Measurements from ENCODE around the gene CD80.

Gene CD80

DNA sequence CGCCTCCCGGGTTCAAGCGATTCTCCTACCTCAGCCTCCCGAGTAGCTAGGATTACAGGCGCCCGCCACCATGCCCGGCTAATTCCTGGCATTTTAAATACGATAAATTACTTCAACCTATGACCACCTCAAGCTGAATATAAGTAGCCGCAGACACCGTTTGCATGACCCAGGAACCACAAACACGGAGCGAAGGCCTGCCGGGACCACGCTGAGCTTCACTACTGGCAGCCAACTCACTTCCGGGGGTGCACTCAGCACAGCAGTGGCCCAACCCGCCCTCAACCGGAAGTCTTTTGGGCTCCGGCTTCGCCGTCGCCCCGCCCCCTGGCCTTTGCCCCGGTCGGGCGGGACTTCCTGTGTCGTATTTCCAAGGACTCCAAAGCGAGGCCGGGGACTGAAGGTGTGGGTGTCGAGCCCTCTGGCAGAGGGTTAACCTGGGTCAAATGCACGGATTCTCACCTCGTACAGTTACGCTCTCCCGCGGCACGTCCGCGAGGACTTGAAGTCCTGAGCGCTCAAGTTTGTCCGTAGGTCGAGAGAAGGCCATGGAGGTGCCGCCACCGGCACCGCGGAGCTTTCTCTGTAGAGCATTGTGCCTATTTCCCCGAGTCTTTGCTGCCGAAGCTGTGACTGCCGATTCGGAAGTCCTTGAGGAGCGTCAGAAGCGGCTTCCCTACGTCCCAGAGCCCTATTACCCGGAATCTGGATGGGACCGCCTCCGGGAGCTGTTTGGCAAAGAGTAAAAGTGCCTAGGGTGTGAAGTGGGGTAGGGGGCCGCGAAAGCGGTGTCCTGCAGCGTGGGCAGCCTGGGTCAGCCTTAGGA, 61.0 kb downstream of the CD80 start, which contains the start of gene TIMMDC1:
TSS of gene TIMMDC1 (plus strand) at position 362 of the 826 bp plus-strand sequence. CDS start at position 549, 187 bp downstream.
- Histone ChIP-seq H3K36me3 (ENCODE audit: control insufficient read depth, insufficient read depth, low read length) (peaks cover 15% of the 10 kb centered on the region), H3K4me1 (ENCODE audit: control insufficient read depth, insufficient read depth, low read length, poor library complexity, severe bottlenecking) (peaks cover 8% of the 10 kb centered on the region), H3K27ac (ENCODE audit: low read depth, low read length, severe bottlenecking) (peak within 1 kb of the TSS; percentile 94), H3K9me3 (ENCODE audit: control insufficient read depth, low read length) (no peaks in the 10 kb centered on the region), H3K4me3 (ENCODE audit: extremely low read depth, insufficient read depth, low read length, poor library complexity, severe bottlenecking) (peak within 1 kb of the TSS; percentile 72)
- WGBS, 2 experiments (ENCODE audit: insufficient coverage in 2 of 2), result 1 to 2% methylated on average over 47 to 56 of the region's 58 CpGs

DNA sequence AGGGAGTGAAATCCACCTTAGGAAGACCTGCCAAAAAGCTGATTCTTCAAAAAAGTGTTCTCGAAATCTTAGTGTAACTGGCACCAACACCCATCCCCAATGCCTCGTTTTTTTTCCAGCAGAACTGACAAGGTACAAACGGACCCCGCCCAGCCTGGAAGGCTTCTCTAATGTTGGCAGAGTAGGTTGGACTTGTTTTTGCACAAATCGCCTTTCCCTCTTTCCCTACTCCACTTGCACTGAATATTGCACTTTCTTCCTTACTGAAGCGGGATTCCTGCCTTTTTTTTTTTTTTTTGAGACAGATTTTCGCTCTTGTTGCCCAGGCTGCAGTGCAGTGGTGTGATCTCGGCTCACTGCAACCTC, 61.6 kb downstream of the CD80 start:
- peaks cover 8% of the 10 kb centered on the region for H3K4me1 ChIP-seq (ENCODE audit: control insufficient read depth, insufficient read depth, low read length, poor library complexity, severe bottlenecking)
- peak overlapping the region; percentile 72 for H3K4me3 ChIP-seq (ENCODE audit: extremely low read depth, insufficient read depth, low read length, poor library complexity, severe bottlenecking)
- peaks cover 9% of the 10 kb centered on the region for H3K36me3 ChIP-seq (ENCODE audit: control insufficient read depth, insufficient read depth, low read length)
- peak overlapping the region; percentile 94 for H3K27ac ChIP-seq (ENCODE audit: low read depth, low read length, severe bottlenecking)
- 20 to 26% methylated on average over 4 of the region's 8 CpGs for WGBS, 2 experiments (ENCODE audit: insufficient coverage in 2 of 2)
- no peaks in the 10 kb centered on the region for H3K9me3 ChIP-seq (ENCODE audit: control insufficient read depth, low read length)

DNA sequence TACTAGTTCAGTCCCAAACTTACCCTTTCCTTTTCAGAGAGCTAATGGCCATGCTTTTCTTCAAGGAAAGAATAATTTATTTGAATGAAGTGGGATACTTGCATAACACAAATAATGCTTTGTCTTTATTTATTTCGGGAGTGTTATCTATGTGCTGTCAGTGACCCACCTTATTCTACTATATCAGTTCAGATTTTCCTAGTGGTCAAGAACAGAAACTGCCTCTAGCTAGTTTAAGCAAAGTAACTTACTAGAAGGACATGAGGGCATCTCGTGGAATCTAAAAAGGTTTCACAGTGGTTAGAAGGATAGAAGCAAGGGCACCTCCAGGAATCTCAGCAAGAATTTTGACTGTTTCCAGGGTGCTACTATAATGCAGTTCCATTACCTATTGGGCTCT, 64.8 kb downstream of the CD80 start:
- Histone ChIP-seq H3K9me3 (ENCODE audit: control insufficient read depth, low read length) (no peaks in the 10 kb centered on the region), H3K4me1 (ENCODE audit: control insufficient read depth, insufficient read depth, low read length, poor library complexity, severe bottlenecking) (no peaks in the 10 kb centered on the region), H3K27ac (ENCODE audit: low read depth, low read length, severe bottlenecking) (no peak overlapping the region), H3K36me3 (ENCODE audit: control insufficient read depth, insufficient read depth, low read length) (peaks cover 7% of the 10 kb centered on the region), H3K4me3 (ENCODE audit: extremely low read depth, insufficient read depth, low read length, poor library complexity, severe bottlenecking) (no peak overlapping the region)
- 67% methylated on average over 1 of the region's 2 CpGs; no CpG with 5 or more reads in 1 of the 2 experiments for WGBS, 2 experiments (ENCODE audit: insufficient coverage in 2 of 2)

- Histone ChIP-seq H3K4me3 (ENCODE audit: extremely low read depth, insufficient read depth, low read length, poor library complexity, severe bottlenecking) (no peak overlapping the region), H3K9me3 (ENCODE audit: control insufficient read depth, low read length) (no peaks in the 10 kb centered on the region), H3K4me1 (ENCODE audit: control insufficient read depth, insufficient read depth, low read length, poor library complexity, severe bottlenecking) (no peaks in the 10 kb centered on the region), H3K36me3 (ENCODE audit: control insufficient read depth, insufficient read depth, low read length) (peaks cover 22% of the 10 kb centered on the region), H3K27ac (ENCODE audit: low read depth, low read length, severe bottlenecking) (no peak overlapping the region)
- 81 to 86% methylated on average over 3 of the region's 3 CpGs for WGBS, 2 experiments (ENCODE audit: insufficient coverage in 2 of 2)
Observed at GRCh38 chr3:119492810-119493209, 66.6 kb downstream of the CD80 start.

- WGBS, 2 experiments (ENCODE audit: insufficient coverage in 2 of 2), result 100% methylated on average over 1 of the region's 2 CpGs; no CpG with 5 or more reads in 1 of the 2 experiments
- no peak overlapping the region for H3K4me3 ChIP-seq (ENCODE audit: extremely low read depth, insufficient read depth, low read length, poor library complexity, severe bottlenecking)
- no peaks in the 10 kb centered on the region for H3K4me1 ChIP-seq (ENCODE audit: control insufficient read depth, insufficient read depth, low read length, poor library complexity, severe bottlenecking)
- no peak overlapping the region for H3K27ac ChIP-seq (ENCODE audit: low read depth, low read length, severe bottlenecking)
- peaks cover 22% of the 10 kb centered on the region for H3K36me3 ChIP-seq (ENCODE audit: control insufficient read depth, insufficient read depth, low read length)
- H3K9me3 ChIP-seq (ENCODE audit: control insufficient read depth, low read length), result no peaks in the 10 kb centered on the region
Observed at GRCh38 chr3:119492128-119492527, 67.3 kb downstream of the CD80 start.

GRCh38 chr3:119490153-119490552, 69.3 kb downstream of the CD80 start:
- H3K36me3 ChIP-seq (ENCODE audit: control insufficient read depth, insufficient read depth, low read length), result peaks cover 42% of the 10 kb centered on the region
- no peaks in the 10 kb centered on the region for H3K9me3 ChIP-seq (ENCODE audit: control insufficient read depth, low read length)
- no peak overlapping the region for H3K4me3 ChIP-seq (ENCODE audit: extremely low read depth, insufficient read depth, low read length, poor library complexity, severe bottlenecking)
- no peak overlapping the region for H3K27ac ChIP-seq (ENCODE audit: low read depth, low read length, severe bottlenecking)
- no peaks in the 10 kb centered on the region for H3K4me1 ChIP-seq (ENCODE audit: control insufficient read depth, insufficient read depth, low read length, poor library complexity, severe bottlenecking)
- WGBS, 2 experiments (ENCODE audit: insufficient coverage in 2 of 2), result 83% methylated on average over 1 of the region's 2 CpGs; no CpG with 5 or more reads in 1 of the 2 experiments

GRCh38 chr3:119485563-119485962, 73.9 kb downstream of the CD80 start:
- H3K36me3 ChIP-seq (ENCODE audit: control insufficient read depth, insufficient read depth, low read length), result peaks cover 50% of the 10 kb centered on the region
- H3K27ac ChIP-seq (ENCODE audit: low read depth, low read length, severe bottlenecking), result no peak overlapping the region
- H3K4me3 ChIP-seq (ENCODE audit: extremely low read depth, insufficient read depth, low read length, poor library complexity, severe bottlenecking), result no peak overlapping the region
- WGBS, 2 experiments (ENCODE audit: insufficient coverage in 2 of 2), result 100% methylated on average over 1 to 2 of the region's 2 CpGs
- peaks cover 3% of the 10 kb centered on the region for H3K4me1 ChIP-seq (ENCODE audit: control insufficient read depth, insufficient read depth, low read length, poor library complexity, severe bottlenecking)
- H3K9me3 ChIP-seq (ENCODE audit: control insufficient read depth, low read length), result no peaks in the 10 kb centered on the region

- H3K9me3 ChIP-seq (ENCODE audit: control insufficient read depth, low read length), result no peaks in the 10 kb centered on the region
- WGBS, 2 experiments (ENCODE audit: insufficient coverage in 2 of 2), result 100% methylated on average over 1 of the region's 1 CpG; no CpG with 5 or more reads in 1 of the 2 experiments
- peaks cover 37% of the 10 kb centered on the region for H3K36me3 ChIP-seq (ENCODE audit: control insufficient read depth, insufficient read depth, low read length)
- H3K4me1 ChIP-seq (ENCODE audit: control insufficient read depth, insufficient read depth, low read length, poor library complexity, severe bottlenecking), result peaks cover 3% of the 10 kb centered on the region
- no peak overlapping the region for H3K27ac ChIP-seq (ENCODE audit: low read depth, low read length, severe bottlenecking)
- H3K4me3 ChIP-seq (ENCODE audit: extremely low read depth, insufficient read depth, low read length, poor library complexity, severe bottlenecking), result no peak overlapping the region
Observed at GRCh38 chr3:119483101-119483500, 76.3 kb downstream of the CD80 start.

GRCh38 chr3:119481079-119481478, 78.3 kb downstream of the CD80 start:
- no peak overlapping the region for H3K27ac ChIP-seq (ENCODE audit: low read depth, low read length, severe bottlenecking)
- H3K4me3 ChIP-seq (ENCODE audit: extremely low read depth, insufficient read depth, low read length, poor library complexity, severe bottlenecking), result no peak overlapping the region
- peaks cover 36% of the 10 kb centered on the region for H3K36me3 ChIP-seq (ENCODE audit: control insufficient read depth, insufficient read depth, low read length)
- peaks cover 3% of the 10 kb centered on the region for H3K4me1 ChIP-seq (ENCODE audit: control insufficient read depth, insufficient read depth, low read length, poor library complexity, severe bottlenecking)
- WGBS, 2 experiments (ENCODE audit: insufficient coverage in 2 of 2), result no CpG with 5 or more reads among the region's 2 CpGs
- no peaks in the 10 kb centered on the region for H3K9me3 ChIP-seq (ENCODE audit: control insufficient read depth, low read length)
